ENCODE data around the gene SNX13.
"Not testable (repeated sequence)": the region's sequence is repeated elsewhere in the genome, so short reads cannot be mapped to it uniquely, and the experiment has no call there.

SNX13 gene

GRCh38 chr7:17843041-17843440 lies 97.3 kb downstream of the SNX13 start:
- H3K36me3 ChIP-seq = peaks cover 29% of the 10 kb centered on the region
- H3K27ac ChIP-seq = no peak overlapping the region
- no peak overlapping the region for H3K4me3 ChIP-seq
- no peak overlapping the region for H3K4me2 ChIP-seq
- no peaks in the 10 kb centered on the region for H3K9me3 ChIP-seq
- TF ChIP-seq Cebpa-rat (IDR thresholded peaks at IDR 0.05) = no peak
- H3K27me3 ChIP-seq = no peaks in the 10 kb centered on the region
- no peak overlapping the region for H3K9ac ChIP-seq
- no peaks in the 10 kb centered on the region for H4K20me1 ChIP-seq
- no peaks in the 10 kb centered on the region for H3K4me1 ChIP-seq

- Histone ChIP-seq H3K9me3 (no peaks in the 10 kb centered on the region), H3K27ac (no peak overlapping the region), H3K4me2 (no peak overlapping the region), H3K4me1 (no peaks in the 10 kb centered on the region), H3K36me3 (peaks cover 5% of the 10 kb centered on the region; the same call in 1 of the 2 replicates), H3K4me3 (no peak overlapping the region), H4K20me1 (no peaks in the 10 kb centered on the region), H3K9ac (no peak overlapping the region), H3K27me3 (no peaks in the 10 kb centered on the region)
- TF ChIP-seq Cebpa-rat (IDR thresholded peaks at IDR 0.05) = no peak
These were observed 107.4 kb downstream of the SNX13 start for GRCh38 chr7:17832820-17833355.

- Histone ChIP-seq H4K20me1 (no peaks in the 10 kb centered on the region), H3K4me3 (no peak overlapping the region), H3K4me1 (no peaks in the 10 kb centered on the region), H3K36me3 (peaks cover 3% of the 10 kb centered on the region; the same call in 1 of the 2 replicates), H3K27ac (no peak overlapping the region), H3K4me2 (no peak overlapping the region), H3K9ac (no peak overlapping the region), H3K27me3 (no peaks in the 10 kb centered on the region), H3K9me3 (no peaks in the 10 kb centered on the region)
- TF ChIP-seq Cebpa-rat (IDR thresholded peaks at IDR 0.05) = no peak
These were observed 108.1 kb downstream of the SNX13 start for GRCh38 chr7:17832242-17832641.

GRCh38 chr7:17830206-17830605 lies 110.1 kb downstream of the SNX13 start:
- H4K20me1 ChIP-seq = no peaks in the 10 kb centered on the region
- no peak overlapping the region for H3K27ac ChIP-seq
- no peaks in the 10 kb centered on the region for H3K27me3 ChIP-seq
- no peaks in the 10 kb centered on the region for H3K4me1 ChIP-seq
- H3K4me2 ChIP-seq = no peak overlapping the region
- H3K4me3 ChIP-seq = no peak overlapping the region
- no peaks in the 10 kb centered on the region for H3K36me3 ChIP-seq
- no peak overlapping the region for H3K9ac ChIP-seq
- no peak for TF ChIP-seq Cebpa-rat (IDR thresholded peaks at IDR 0.05)
- no peaks in the 10 kb centered on the region for H3K9me3 ChIP-seq

- Histone ChIP-seq H3K27me3 (no peaks in the 10 kb centered on the region), H3K4me2 (no peak overlapping the region), H4K20me1 (no peaks in the 10 kb centered on the region), H3K4me1 (no peaks in the 10 kb centered on the region), H3K9ac (no peak overlapping the region), H3K4me3 (no peak overlapping the region), H3K9me3 (no peaks in the 10 kb centered on the region), H3K27ac (no peak overlapping the region), H3K36me3 (peaks cover 7% of the 10 kb centered on the region; the same call in 1 of the 2 replicates)
- TF ChIP-seq Cebpa-rat (IDR thresholded peaks at IDR 0.05) = no peak
These were observed 111.3 kb downstream of the SNX13 start for GRCh38 chr7:17829001-17829400.

- no peak for TF ChIP-seq Cebpa-rat (IDR thresholded peaks at IDR 0.05)
- H3K36me3 ChIP-seq = peaks cover 21% of the 10 kb centered on the region
- H3K9ac ChIP-seq = no peak overlapping the region
- no peak overlapping the region for H3K27ac ChIP-seq
- H3K27me3 ChIP-seq = no peaks in the 10 kb centered on the region
- H3K9me3 ChIP-seq = no peaks in the 10 kb centered on the region
- no peak overlapping the region for H3K4me3 ChIP-seq
- no peaks in the 10 kb centered on the region for H4K20me1 ChIP-seq
- H3K4me2 ChIP-seq = no peak overlapping the region
- H3K4me1 ChIP-seq = no peaks in the 10 kb centered on the region
These were observed 117.6 kb downstream of the SNX13 start for GRCh38 chr7:17822547-17823173.

- no peaks in the 10 kb centered on the region for H3K27me3 ChIP-seq
- H4K20me1 ChIP-seq = no peaks in the 10 kb centered on the region
- TF ChIP-seq Cebpa-rat (IDR thresholded peaks at IDR 0.05) = no peak
- H3K4me2 ChIP-seq = no peak overlapping the region
- no peak overlapping the region for H3K27ac ChIP-seq
- no peak overlapping the region for H3K4me3 ChIP-seq
- peaks cover 10% of the 10 kb centered on the region for H3K9me3 ChIP-seq
- H3K4me1 ChIP-seq = no peaks in the 10 kb centered on the region
- H3K36me3 ChIP-seq = peaks cover 27% of the 10 kb centered on the region
- no peak overlapping the region for H3K9ac ChIP-seq
These were observed 123.4 kb downstream of the SNX13 start for GRCh38 chr7:17816903-17817302.

- no peak for TF ChIP-seq Cebpa-rat (IDR thresholded peaks at IDR 0.05)
- H3K9ac ChIP-seq = no peak overlapping the region
- H3K4me2 ChIP-seq = no peak overlapping the region
- H3K36me3 ChIP-seq = peaks cover 28% of the 10 kb centered on the region
- no peak overlapping the region for H3K4me3 ChIP-seq
- H3K27ac ChIP-seq = no peak overlapping the region
- H3K4me1 ChIP-seq = no peaks in the 10 kb centered on the region
- no peaks in the 10 kb centered on the region for H4K20me1 ChIP-seq
- no peaks in the 10 kb centered on the region for H3K27me3 ChIP-seq
- peaks cover 20% of the 10 kb centered on the region for H3K9me3 ChIP-seq
These were observed 125.0 kb downstream of the SNX13 start for GRCh38 chr7:17815318-17815717.

- no peaks in the 10 kb centered on the region for H3K27me3 ChIP-seq
- H3K9me3 ChIP-seq = peaks cover 20% of the 10 kb centered on the region
- no peaks in the 10 kb centered on the region for H4K20me1 ChIP-seq
- H3K4me1 ChIP-seq = no peaks in the 10 kb centered on the region
- no peak overlapping the region for H3K4me3 ChIP-seq
- peaks cover 25% of the 10 kb centered on the region for H3K36me3 ChIP-seq
- TF ChIP-seq Cebpa-rat (IDR thresholded peaks at IDR 0.05) = no peak
- no peak overlapping the region for H3K27ac ChIP-seq
- no peak overlapping the region for H3K4me2 ChIP-seq
- no peak overlapping the region for H3K9ac ChIP-seq
These were observed 126.2 kb downstream of the SNX13 start for GRCh38 chr7:17814058-17814457.

GRCh38 chr7:17809215-17809614 lies 131.1 kb downstream of the SNX13 start:
- H3K27ac ChIP-seq, H3K27me3 ChIP-seq, H3K9ac ChIP-seq, H3K4me3 ChIP-seq, H4K20me1 ChIP-seq, H3K4me1 ChIP-seq, H3K4me2 ChIP-seq: not testable (repeated sequence)
- Histone ChIP-seq H3K36me3 (peaks cover 36% of the 10 kb centered on the region), H3K9me3 (peaks cover 20% of the 10 kb centered on the region)

GRCh38 chr7:17807242-17807641 lies 133.1 kb downstream of the SNX13 start:
- no peak overlapping the region for H3K4me2 ChIP-seq
- H3K27ac ChIP-seq = no peak overlapping the region
- H3K9me3 ChIP-seq = peaks cover 13% of the 10 kb centered on the region
- H4K20me1 ChIP-seq = no peaks in the 10 kb centered on the region
- H3K36me3 ChIP-seq = peaks cover 27% of the 10 kb centered on the region
- TF ChIP-seq Cebpa-rat (IDR thresholded peaks at IDR 0.05) = no peak
- no peaks in the 10 kb centered on the region for H3K4me1 ChIP-seq
- H3K9ac ChIP-seq = no peak overlapping the region
- H3K27me3 ChIP-seq = no peaks in the 10 kb centered on the region
- no peak overlapping the region for H3K4me3 ChIP-seq

All from BLaER1 (cell line).